GM18499 (cell line): ENCODE results near the gene SNRNP27.
"Not testable (repeated sequence)": the region's sequence is repeated elsewhere in the genome, so short reads cannot be mapped to it uniquely, and the experiment has no call there.

Experiments used
- ATAC-seq: cut with Tn5 transposase; IDR thresholded peaks from one replicate; pipeline ENCODE4 v1.9.1; 2021; ENCODE audit warnings: moderate number of reproducible peaks; ENCODE audit not compliant: insufficient read depth, unreplicated experiment

Gene SNRNP27

DNA sequence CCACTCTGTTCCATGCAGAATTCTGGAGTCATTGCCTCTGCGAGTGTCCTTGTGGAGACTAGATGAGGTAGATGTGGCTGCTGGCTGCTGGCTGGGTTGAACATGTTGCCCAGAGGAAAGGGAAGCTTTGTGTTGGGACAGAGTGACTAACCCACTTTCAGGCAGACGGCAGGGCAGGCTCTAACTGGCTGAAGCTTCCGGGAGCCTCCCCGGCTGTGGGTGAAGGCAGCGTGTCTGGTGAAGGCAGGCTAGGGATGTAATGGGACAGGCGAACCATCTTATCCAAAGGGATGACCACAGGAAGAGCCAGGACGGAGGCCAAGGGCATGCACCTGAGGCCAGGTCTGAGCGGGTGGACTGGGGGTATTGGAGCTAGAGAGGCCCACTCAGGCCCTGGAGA is 51.7 kb downstream of the SNRNP27 start:
- ATAC-seq = no peak

DNA sequence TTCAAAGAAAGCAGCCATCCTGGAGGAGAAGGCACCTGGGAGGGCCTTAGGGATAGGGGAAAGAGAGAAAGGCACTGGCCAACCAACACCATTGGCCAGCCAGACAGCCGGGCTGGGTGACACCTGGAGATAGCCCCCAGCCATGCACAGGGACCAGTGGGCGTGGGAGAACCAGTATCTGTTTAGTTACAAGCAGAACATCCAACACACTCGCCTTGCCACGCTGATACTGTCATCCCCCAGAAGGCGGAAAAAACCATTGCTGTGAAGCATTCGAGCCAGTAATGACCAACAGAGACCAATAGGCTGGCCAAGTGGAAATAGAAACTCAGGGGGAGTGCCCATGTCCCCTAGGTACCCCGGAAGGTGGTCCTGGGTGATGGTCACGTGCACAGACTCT is 52.2 kb downstream of the SNRNP27 start:
- no peak for ATAC-seq

DNA sequence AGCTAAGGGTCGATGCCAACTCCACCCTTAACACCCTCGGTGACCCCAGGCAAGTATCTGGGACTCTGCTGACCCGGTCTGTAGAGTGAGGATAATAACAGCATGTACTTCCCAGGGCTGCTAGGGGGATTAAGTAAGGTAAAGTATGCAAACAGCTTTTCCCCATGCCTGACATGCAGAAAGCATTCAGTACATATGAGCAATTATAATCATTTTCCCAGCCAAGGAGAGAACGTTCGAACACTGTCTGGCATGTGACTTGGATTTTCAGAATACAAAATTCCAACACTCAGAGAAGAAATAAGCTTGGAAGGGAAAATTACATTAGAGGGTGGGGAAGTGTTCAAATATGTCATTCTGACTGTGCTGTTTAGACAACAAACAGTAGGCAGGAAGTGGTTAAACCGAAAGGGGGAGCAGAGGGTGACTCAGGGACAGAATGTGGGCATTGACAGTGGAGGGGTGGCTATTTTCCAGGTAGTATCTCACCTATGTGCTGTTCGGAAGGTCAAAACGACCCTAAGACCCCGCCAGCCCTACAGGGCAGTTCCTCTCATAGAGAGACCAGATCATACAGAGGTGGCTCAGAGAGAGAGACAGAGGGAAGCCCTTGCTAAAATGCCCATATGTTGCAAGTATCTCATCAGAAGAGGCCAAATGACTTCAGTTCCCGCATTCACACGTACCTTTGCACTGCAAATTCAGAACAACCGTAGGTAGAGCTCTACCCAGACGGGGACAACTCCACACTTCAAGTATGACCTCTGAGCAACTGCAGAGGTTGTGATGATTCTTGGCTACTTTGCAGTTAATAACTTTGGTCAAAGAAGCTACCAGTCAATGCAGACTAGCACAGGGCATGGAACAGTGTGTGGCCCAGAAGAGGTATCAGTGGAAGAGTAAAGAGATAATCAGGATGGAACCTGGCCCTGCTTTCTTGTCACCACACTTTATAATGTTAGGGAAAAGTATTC is 52.9 kb downstream of the SNRNP27 start:
- ATAC-seq = no peak

DNA sequence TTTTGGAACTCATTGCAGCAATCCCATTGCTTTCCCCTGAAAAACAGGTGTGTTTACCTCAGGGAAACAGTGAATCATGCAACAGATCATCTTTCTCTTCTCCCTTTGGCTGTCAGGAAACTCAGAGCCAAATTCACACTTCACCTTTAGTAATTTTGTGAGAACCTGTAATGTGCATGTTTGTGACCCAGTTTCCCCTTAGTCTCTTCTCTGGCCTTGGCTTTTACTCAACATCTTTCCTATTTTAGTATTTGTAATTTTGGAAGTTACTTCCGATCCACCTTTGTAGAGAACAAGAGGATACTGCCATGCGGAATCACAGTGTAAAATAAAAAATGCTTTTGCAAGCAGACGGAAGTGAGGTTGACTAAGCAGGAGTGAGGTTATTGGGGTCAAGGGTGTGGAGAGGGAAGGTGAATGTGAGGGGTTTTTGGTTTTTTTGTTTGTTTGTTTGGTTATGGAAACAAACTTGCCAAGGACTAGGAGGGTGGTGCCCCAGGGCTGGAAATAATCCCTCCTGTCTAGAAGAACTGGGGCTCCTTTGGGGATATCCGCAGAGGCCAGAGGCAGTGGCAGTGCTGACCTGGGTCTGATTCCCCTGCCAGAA is 53.7 kb downstream of the SNRNP27 start:
- ATAC-seq = no peak

DNA sequence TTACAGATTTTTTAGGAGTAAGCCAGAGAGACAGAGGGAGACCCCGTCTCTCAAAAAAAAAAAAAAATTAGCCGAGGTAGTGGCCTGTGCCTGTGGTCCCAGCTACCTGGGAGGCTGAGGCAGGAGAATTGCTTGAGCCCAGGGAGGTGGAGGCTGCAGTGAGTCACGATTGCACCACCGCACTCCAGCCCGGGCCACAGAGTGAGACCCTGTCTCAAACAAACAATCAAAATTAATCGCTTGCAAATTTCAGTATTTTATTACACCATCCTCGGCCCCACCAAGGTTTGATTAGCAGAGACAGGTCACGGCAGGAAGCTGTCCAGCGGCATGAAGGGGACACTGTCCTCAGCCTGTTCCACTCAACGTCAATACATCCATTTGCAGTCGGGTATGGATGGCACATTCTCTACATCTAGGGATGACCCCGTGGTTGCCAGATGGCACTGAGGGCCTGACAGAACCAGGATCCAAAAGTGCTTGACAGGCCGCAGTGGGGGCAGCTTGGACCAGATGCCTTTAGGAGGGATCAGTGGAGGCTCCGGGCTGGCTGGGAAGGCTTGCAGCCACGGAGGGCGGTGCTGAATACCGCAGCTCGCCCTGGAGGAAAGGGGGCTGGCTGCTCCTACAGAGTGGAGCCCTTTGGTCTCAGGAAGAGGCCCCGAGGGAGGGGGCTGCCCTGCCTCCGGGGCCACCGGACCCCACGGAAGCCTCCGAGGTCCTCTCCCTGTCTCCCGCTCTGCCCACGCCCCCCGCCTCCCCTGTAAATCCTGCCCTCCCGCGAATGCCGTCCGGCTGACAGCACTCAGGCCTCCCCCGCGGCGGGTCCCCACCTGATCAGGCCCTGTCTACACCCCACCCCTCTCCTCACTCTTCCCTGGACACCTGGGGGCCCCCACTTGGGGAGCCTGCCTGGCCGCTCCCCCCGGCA is 54.5 kb downstream of the SNRNP27 start:
- ATAC-seq = no peak

- no peak for ATAC-seq
These were observed 55.3 kb downstream of the SNRNP27 start for GRCh38 chr2:69948963-69949645.

DNA sequence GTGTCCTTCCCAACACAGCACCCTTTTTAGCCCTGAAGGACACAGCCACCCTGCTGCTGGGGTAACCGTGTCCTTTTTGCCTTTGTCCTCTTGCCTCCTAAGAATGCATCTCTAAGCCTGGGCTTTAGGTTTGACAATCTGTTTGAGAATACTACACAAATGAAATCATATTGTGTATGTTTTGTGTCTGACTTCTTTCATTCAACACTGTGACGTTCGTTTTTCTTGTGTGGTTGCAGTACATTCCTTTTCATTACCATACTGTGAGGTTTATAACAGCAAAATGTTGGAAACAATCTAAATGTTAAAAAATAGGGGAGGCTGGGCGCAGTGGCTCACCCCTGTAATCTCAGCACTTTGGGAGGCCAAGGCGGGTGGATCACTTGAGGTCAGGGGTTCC is 56.5 kb downstream of the SNRNP27 start:
- ATAC-seq = no peak

- not testable (repeated sequence) for ATAC-seq
These were observed 56.9 kb downstream of the SNRNP27 start for GRCh38 chr2:69950671-69951070.

GRCh38 chr2:69952336-69953115 is 58.8 kb downstream of the SNRNP27 start:
- ATAC-seq = no peak

DNA sequence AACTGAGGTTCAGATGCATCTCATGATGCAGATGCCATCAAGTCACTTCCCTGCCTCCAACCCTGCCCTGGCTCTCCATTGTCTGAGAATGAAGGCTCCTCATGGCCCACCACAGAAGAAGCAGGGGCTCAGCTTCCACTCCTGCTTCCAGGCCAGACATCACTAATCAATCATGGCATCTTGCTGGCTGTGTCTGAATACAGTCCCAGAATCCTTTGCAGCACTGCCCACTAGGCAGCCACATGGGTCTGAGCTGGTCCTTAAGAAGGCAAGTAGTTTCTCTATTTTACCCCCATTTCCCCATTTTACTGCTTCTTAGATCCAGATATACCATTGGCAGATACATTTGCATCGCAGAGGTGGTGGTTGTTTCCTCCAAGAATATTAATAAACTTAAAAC is 60.3 kb downstream of the SNRNP27 start:
- ATAC-seq = no peak
